SK-N-MC (cell line): Measurements from ENCODE around the gene FGF18.

Experiments
- EZH2 ChIP-seq: fragments of 200-600 bp; sonication (generic); IDR thresholded peaks from one replicate; pipeline ENCODE4 v1.6.1; 2017; ENCODE audit warnings: antibody characterized with exemption
- FOXP2 ChIP-seq: optimal IDR thresholded peaks from 2 replicates; pipeline ENCODE3; 2011; ENCODE audit warnings: mild to moderate bottlenecking, moderate library complexity; ENCODE audit not compliant: insufficient read depth; ENCODE audit errors: extremely low read length, control extremely low read depth
- POLR2AphosphoS5 ChIP-seq: IDR thresholded peaks from 2 replicates; pipeline ENCODE4 v1.6.1; 2012; ENCODE audit warnings: mild to moderate bottlenecking, low read depth, low read length, borderline replicate concordance

DNA sequence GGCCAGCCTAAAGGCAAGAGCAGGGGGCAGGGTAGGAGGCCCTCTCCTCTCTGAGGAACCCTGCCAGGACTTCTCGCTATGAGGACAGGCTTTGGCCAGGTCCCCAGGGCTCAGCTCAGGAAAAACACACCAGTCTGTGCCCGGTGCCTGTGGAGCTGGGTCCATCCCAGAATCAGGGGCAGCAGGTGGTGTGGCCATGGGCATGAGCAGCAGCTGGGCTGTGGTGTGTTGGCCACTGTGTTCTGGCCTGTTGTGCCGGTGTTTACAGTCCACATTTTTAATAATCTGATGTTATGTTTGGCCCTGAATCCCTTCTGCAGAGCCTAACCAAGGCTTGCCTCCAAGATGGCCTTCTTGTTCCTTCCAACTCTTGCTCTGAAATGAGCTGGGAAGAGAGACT is 77.0 kb downstream of the FGF18 start:
- TF ChIP-seq EZH2 = no peak
- TF ChIP-seq POLR2AphosphoS5 = no peak
- no peak for TF ChIP-seq FOXP2
